H1 (cell line): ENCODE measurements around the gene RIPOR2. TPM values are rescaled to one million over a fixed set of nuclear protein-coding genes. Genes with fewer than 3 reads are reported as not detected.
A peak's percentile ranks its signal among the peaks of the same experiment; 100 is the strongest.

Experiments used
- CTCF ChIA-PET: fragments of 300-600 bp; sonication (Branson Sonifier 250); formaldehyde crosslinking; loops from one replicate; lab custom pipeline; 2021; ENCODE audit not compliant: partially characterized antibody; lab: Charles Lee
- POLR2A ChIA-PET: fragments of 300-600 bp; sonication (Branson Sonifier 250); formaldehyde crosslinking; loops from one replicate; lab custom pipeline; 2021; ENCODE audit warnings: inconsistent platforms; ENCODE audit not compliant: partially characterized antibody; lab: Charles Lee
- DNase-seq, 2 experiments: peaks; one replicate each; pipeline versions ENCODE4 v3.0.0 to v3.0.0-alpha.2; 2010 to 2022; ENCODE audit warnings: low spot score in 2 of 2, low read depth in 1 of 2, mixed read lengths in 1 of 2
- FAIRE-seq: peaks from 2 replicates; lab custom pipeline; 2011; peaks lifted over from hg19 to GRCh38; lab: Jason Lieb, UNC
- H2AFZ ChIP-seq: 2 replicates; pipeline ENCODE4 v1.8.1; 2012; ENCODE audit warnings: low read length, inconsistent platforms
- H2AK5ac ChIP-seq: 2 replicates; pipeline ENCODE4 v1.6.1; 2013; ENCODE audit warnings: low read depth, low read length
- H2BK120ac ChIP-seq: replicated peaks from 2 replicates; pipeline ENCODE3; 2013; ENCODE audit warnings: low read depth, low read length, inconsistent platforms
- H2BK12ac ChIP-seq: 2 replicates; pipeline ENCODE4 v1.6.1; 2013; ENCODE audit warnings: low read depth, low read length
- H2BK15ac ChIP-seq: 2 replicates; pipeline ENCODE4 v1.6.1; 2013; ENCODE audit warnings: low read length
- H2BK20ac ChIP-seq: 2 replicates; pipeline ENCODE4 v1.6.1; 2013; ENCODE audit warnings: low read length
- H2BK5ac ChIP-seq: 2 replicates; pipeline ENCODE4 v1.6.1; 2013; ENCODE audit warnings: low read depth, low read length
- H3K14ac ChIP-seq: 2 replicates; pipeline ENCODE4 v1.6.1; 2013; ENCODE audit warnings: inconsistent platforms; ENCODE audit not compliant: insufficient read length
- H3K18ac ChIP-seq: 2 replicates; pipeline ENCODE4 v1.6.1; 2013; ENCODE audit warnings: low read length; ENCODE audit errors: extremely low read depth
- H3K23ac ChIP-seq: 2 replicates; pipeline ENCODE4 v1.6.1; 2013; ENCODE audit warnings: inconsistent platforms; ENCODE audit not compliant: insufficient read length
- H3K23me2 ChIP-seq: 2 replicates; pipeline ENCODE4 v1.6.1; 2013; ENCODE audit warnings: low read depth, low read length
- H3K27ac ChIP-seq: 2 replicates; pipeline ENCODE4 v1.6.1; 2011; ENCODE audit warnings: low read depth, low read length, inconsistent platforms
- H3K27me3 ChIP-seq, 4 experiments: replicated peaks in 1 of 4; 1 replicate in 1 of 4; 2 replicates in 3 of 4; pipeline versions ENCODE4 v1.6.1 to v1.8.1; 2011 to 2013; ENCODE audit warnings: low read length in 3 of 4, mild to moderate bottlenecking in 3 of 4, inconsistent platforms in 2 of 4, mixed read lengths in 2 of 4, moderate library complexity in 1 of 4; ENCODE audit not compliant: control insufficient read depth in 3 of 4, insufficient read depth in 3 of 4; ENCODE audit errors: extremely low read depth in 1 of 4
- H3K36me3 ChIP-seq, 4 experiments: 2 replicates each; pipeline versions ENCODE4 v1.6.1 to v1.8.1; 2011 to 2013; ENCODE audit warnings: mild to moderate bottlenecking in 4 of 4, low read length in 3 of 4, moderate library complexity in 2 of 4, control low read depth in 1 of 4, inconsistent platforms in 1 of 4; ENCODE audit not compliant: insufficient read depth in 4 of 4, control insufficient read depth in 2 of 4
- H3K4ac ChIP-seq: replicated peaks from 2 replicates; pipeline ENCODE3; 2013; ENCODE audit warnings: low read length, low read depth, mixed read lengths, inconsistent platforms; ENCODE audit not compliant: insufficient read length
- H3K4me1 ChIP-seq, 4 experiments: replicated peaks in 1 of 4; 1 replicate in 1 of 4; 2 replicates in 3 of 4; pipeline versions ENCODE4 v1.6.1 to v1.8.1; 2011 to 2013; ENCODE audit warnings: low read length in 3 of 4, inconsistent platforms in 2 of 4, mixed read lengths in 1 of 4; ENCODE audit not compliant: insufficient read depth in 4 of 4, control insufficient read depth in 3 of 4
- H3K4me2 ChIP-seq, 2 experiments: 2 replicates each; pipeline versions ENCODE4 v1.6.1 to v1.8.1; 2011 to 2013; ENCODE audit warnings: low read depth in 2 of 2, low read length in 2 of 2, control low read depth in 1 of 2, inconsistent platforms in 1 of 2, mild to moderate bottlenecking in 1 of 2; ENCODE audit not compliant: insufficient read depth in 1 of 2
- H3K4me3 ChIP-seq, 4 experiments: fragments of 200-600, 300-600 bp in 1 of 4; sonication (generic), shearing (Covaris generic), sonication (Bioruptor Twin) in 1 of 4; 2 replicates each; pipeline versions ENCODE4 v1.5.1 to v1.8.1; 2011 to 2016; ENCODE audit warnings: low read length in 4 of 4, low read depth in 3 of 4, control low read depth in 2 of 4, inconsistent platforms in 2 of 4, mild to moderate bottlenecking in 2 of 4, mixed read lengths in 1 of 4, moderate library complexity in 1 of 4; ENCODE audit not compliant: insufficient read depth in 2 of 4; ENCODE audit errors: extremely low read depth in 1 of 4
- H3K56ac ChIP-seq: replicated peaks from 2 replicates; pipeline ENCODE3; 2013; ENCODE audit warnings: low read depth, mild to moderate bottlenecking, mixed read lengths, low read length, inconsistent platforms; ENCODE audit not compliant: insufficient read length
- H3K79me1 ChIP-seq: 2 replicates; pipeline ENCODE4 v1.6.1; 2013; ENCODE audit warnings: low read depth, low read length, control low read depth
- H3K79me2 ChIP-seq, 2 experiments: 2 replicates each; pipeline versions ENCODE4 v1.6.1 to v1.8.1; 2012 to 2013; ENCODE audit warnings: low read length in 2 of 2, mild to moderate bottlenecking in 2 of 2, inconsistent platforms in 1 of 2; ENCODE audit not compliant: insufficient read depth in 2 of 2, control insufficient read depth in 1 of 2
- H3K9ac ChIP-seq, 4 experiments: replicated peaks in 1 of 4; 1 replicate in 1 of 4; 2 replicates in 3 of 4; pipeline versions ENCODE4 v1.6.1 to v1.8.1; 2011 to 2013; ENCODE audit warnings: low read depth in 3 of 4, low read length in 3 of 4, control low read depth in 2 of 4, mild to moderate bottlenecking in 2 of 4, moderate library complexity in 2 of 4, inconsistent platforms in 1 of 4; ENCODE audit errors: extremely low read depth in 1 of 4
- H3K9me3 ChIP-seq, 2 experiments: 2 replicates each; pipeline versions ENCODE4 v1.6.1 to v1.8.1; 2012 to 2013; ENCODE audit warnings: mild to moderate bottlenecking in 2 of 2, moderate library complexity in 2 of 2, control low read depth in 1 of 2, inconsistent platforms in 1 of 2, low read depth in 1 of 2, low read length in 1 of 2, mixed read lengths in 1 of 2; ENCODE audit not compliant: insufficient read depth in 2 of 2
- H4K20me1 ChIP-seq, 2 experiments: replicated peaks in 1 of 2; 2 replicates each; pipeline versions ENCODE3 to v1.8.1; 2011 to 2013; ENCODE audit warnings: inconsistent platforms in 2 of 2, low read length in 2 of 2, mild to moderate bottlenecking in 1 of 2; ENCODE audit not compliant: insufficient read depth in 2 of 2, control insufficient read depth in 1 of 2
- H4K5ac ChIP-seq: 2 replicates; pipeline ENCODE4 v1.6.1; 2013; ENCODE audit warnings: low read length, low read depth, mixed read lengths, inconsistent platforms; ENCODE audit not compliant: insufficient read length
- H4K8ac ChIP-seq: 2 replicates; pipeline ENCODE4 v1.8.0; 2013; ENCODE audit warnings: mild to moderate bottlenecking, moderate library complexity, low read length, inconsistent platforms; ENCODE audit not compliant: insufficient read depth; ENCODE audit errors: extremely low read depth
- H4K91ac ChIP-seq: replicated peaks from 2 replicates; pipeline ENCODE3; 2013; ENCODE audit warnings: low read length, mixed read lengths, inconsistent platforms; ENCODE audit not compliant: insufficient read length
- BCL11A ChIP-seq, 2 experiments: IDR thresholded peaks; one replicate each; pipeline ENCODE4 v1.6.1; 2011; ENCODE audit warnings: low read depth in 2 of 2, low read length in 2 of 2, mild to moderate bottlenecking in 2 of 2
- CBX8 ChIP-seq: fragments of 300-800, 300-1000 bp; sonication (generic); IDR thresholded peaks from 2 replicates; pipeline ENCODE4 v1.7.1; 2016; ENCODE audit warnings: low read depth, low read length, borderline replicate concordance
- CTBP2 ChIP-seq: IDR thresholded peaks from 2 replicates; pipeline ENCODE4 v1.7.0; 2011; ENCODE audit warnings: borderline replicate concordance, mild to moderate bottlenecking, moderate library complexity, mixed read lengths, low read length; ENCODE audit not compliant: insufficient read depth, insufficient read length
- EP300 ChIP-seq, 2 experiments: IDR thresholded peaks; 1 replicate in 1 of 2; 2 replicates in 1 of 2; pipeline ENCODE4 v1.6.1; 2011 to 2012; ENCODE audit warnings: low read depth in 2 of 2, low read length in 2 of 2, mild to moderate bottlenecking in 2 of 2, borderline replicate concordance in 1 of 2, inconsistent platforms in 1 of 2, moderate library complexity in 1 of 2
- HDAC2 ChIP-seq, 2 experiments: fragments of 300-600 bp in 1 of 2; sonication (generic) in 1 of 2; IDR thresholded peaks; 2 replicates each; pipeline ENCODE4 v1.6.1; 2011 to 2012; ENCODE audit warnings: low read depth in 2 of 2, low read length in 2 of 2, mild to moderate bottlenecking in 2 of 2, moderate library complexity in 2 of 2, borderline replicate concordance in 1 of 2, inconsistent platforms in 1 of 2
- MAFK ChIP-seq: IDR thresholded peaks from 2 replicates; pipeline ENCODE4 v1.6.1; 2012; ENCODE audit warnings: low read depth, mild to moderate bottlenecking, improper control_type of control experiment, low read length
- RNF2 ChIP-seq: fragments of 200-900, 300-1000 bp; sonication (generic); IDR thresholded peaks from 2 replicates; pipeline ENCODE4 v1.7.1; 2016; ENCODE audit warnings: borderline replicate concordance, low read depth, mild to moderate bottlenecking, antibody characterized with exemption, low read length; ENCODE audit not compliant: poor library complexity, severe bottlenecking; ENCODE audit errors: missing control alignments
- SIX5 ChIP-seq: IDR thresholded peaks from 2 replicates; pipeline ENCODE4 v1.6.1; 2011; ENCODE audit warnings: mild to moderate bottlenecking, low read depth, low read length
- SP1 ChIP-seq: IDR thresholded peaks from 2 replicates; pipeline ENCODE4 v1.6.1; 2011; ENCODE audit warnings: low read depth, low read length
- SRF ChIP-seq: IDR thresholded peaks from 2 replicates; pipeline ENCODE4 v1.6.1; 2011; ENCODE audit warnings: mild to moderate bottlenecking, low read depth, low read length, moderate library complexity
- TAF1 ChIP-seq: IDR thresholded peaks from 2 replicates; pipeline ENCODE4 v1.6.1; 2011; ENCODE audit warnings: mild to moderate bottlenecking, low read depth, low read length
- TBP ChIP-seq: IDR thresholded peaks from 2 replicates; pipeline ENCODE4 v1.6.1; 2011; ENCODE audit warnings: low read depth, low read length, improper control_type of control experiment
- ZNF274 ChIP-seq: IDR thresholded peaks from 2 replicates; pipeline ENCODE4 v1.7.0; 2012; ENCODE audit warnings: low read length, borderline replicate concordance; ENCODE audit errors: extremely low read depth
- WGBS, 2 experiments: shearing (Covaris generic) in 1 of 2; methylation state at CpG; one replicate each; pipeline versions ENCODE4 v1.1.6 to v1.1.7; 2013 to 2015; ENCODE audit warnings: low lambda C conversion rate in 2 of 2, mixed read lengths in 2 of 2, inconsistent platforms in 1 of 2, low coverage in 1 of 2, missing lambda C conversion rate in 1 of 2; ENCODE audit not compliant: insufficient replicate concordance in 2 of 2, insufficient coverage in 1 of 2, insufficient read length in 1 of 2; ENCODE audit errors: extremely low coverage in 1 of 2, missing lambda C conversion rate in 1 of 2; 5-methylcytosine and 5-hydroxymethylcytosine counted together
- polyA plus RNA-seq, 7 experiments: library from polyadenylated mRNA; depleted of rRNA in 3 of 7; stranded (reverse) in 5 of 7; unstranded in 2 of 7; fragments of >200 nt in 5 of 7; fragments of 200-250 nt in 2 of 7; gene quantifications; 1 replicate in 5 of 7; 2 replicates in 1 of 7; 4 replicates in 1 of 7; pipeline versions ENCODE4 v1.2.1 to v1.2.3, GENCODE V29; 2011 to 2013; ENCODE audit warnings: missing spikeins in 2 of 7, mixed read lengths in 2 of 7
- total RNA-seq: library from RNA; stranded (reverse); fragmentation: NEBNext Ultra II Directional; extraction: Animal tissue kit (Norgen Biotek cat#: 25700); gene quantifications from 2 replicates; pipeline ENCODE4 v1.2.1, GENCODE V29; 2021

Gene RIPOR2
- total and polyA plus RNA-seq, 2 of the 8 experiments (the other 6 are each of a cell fraction or from before 2014, with no cell fraction given) = 16.7 to 45.6 TPM

GRCh38 chr6:24875534-24875901, 60.2 kb downstream of the RIPOR2 start:
- Histone ChIP-seq H3K79me2 (no peaks in the 10 kb centered on the region), H2BK15ac (no peak overlapping the region), H2AFZ (no peak overlapping the region), H3K4me3 (no peak overlapping the region), H3K4ac (no peak overlapping the region), H3K9me3 (no peaks in the 10 kb centered on the region), H3K27me3 (no peaks in the 10 kb centered on the region), H3K14ac (no peak overlapping the region), H2AK5ac (no peak overlapping the region; the same call in 1 of the 2 replicates), H3K23me2 (peaks cover 2% of the 10 kb centered on the region; the same call in 1 of the 2 replicates), H4K20me1 (no peaks in the 10 kb centered on the region), H2BK5ac (no peak overlapping the region), H2BK120ac (no peak overlapping the region), H2BK20ac (peak overlapping the region; percentile 8; the same call in 1 of the 2 replicates), H3K18ac (no peak overlapping the region), H3K36me3 (peaks cover 2 to 19% (median 7%) of the 10 kb centered on the region in 4 experiments; a peak in 5 of 8 replicates), H4K91ac (no peak overlapping the region), H4K5ac (no peak overlapping the region), H3K4me2 (no peak overlapping the region), H2BK12ac (peak overlapping the region; percentile 44; the same call in 1 of the 2 replicates), H4K8ac (no peak overlapping the region), H3K79me1 (no peaks in the 10 kb centered on the region), H3K9ac (no peak overlapping the region), H3K23ac (no peak overlapping the region), H3K4me1 (peaks cover 0 to 31% (median 16%) of the 10 kb centered on the region in 4 experiments; a peak in 6 of 7 replicates), H3K27ac (no peak overlapping the region), H3K56ac (no peak overlapping the region)
- ChIA-PET CTCF (interaction anchor here (1.6 to 4.7 kb wide), 8 partner anchors 11 to 195 kb away, joined by 3 to 25 read pairs (median 10); no protein-coding TSS in a partner anchor), POLR2A (no interaction called here)
- WGBS, 2 experiments = 92% methylated on average over 9 of the region's 9 CpGs; no CpG with 5 or more reads in 1 of the 2 experiments
- FAIRE-seq (no peak), DNase-seq (no peak)
- TF ChIP-seq TBP (no peak), SRF (no peak), BCL11A (IDR thresholded peaks at IDR 0.05; ENCODE audit: low read depth in 2 of 2, low read length in 2 of 2) (no peak), HDAC2 (IDR thresholded peaks at IDR 0.05; ENCODE audit: borderline replicate concordance in 1 of 2, low read depth in 2 of 2, low read length in 2 of 2) (no peak), RNF2 (no peak), ZNF274 (no peak), MAFK (no peak), EP300 (IDR thresholded peaks at IDR 0.05; ENCODE audit: borderline replicate concordance in 1 of 2, low read depth in 2 of 2, low read length in 2 of 2) (no peak), TAF1 (no peak), SIX5 (no peak), SP1 (no peak), CTBP2 (no peak), CBX8 (no peak)
